Cardiac fibroblast (primary cell): Measurements from ENCODE around the gene CHST9.

Source experiments
- DNase-seq, 2 donors: peaks; one replicate each; pipeline versions ENCODE4 v3.0.0 to v3.0.0-alpha.2; 2010; ENCODE audit warnings: low read depth in 2 of 2
- H3K4me3 ChIP-seq, 2 donors: replicated peaks in 1 of 2; 1 replicate in 1 of 2; 2 replicates in 1 of 2; pipeline ENCODE4 v1.5.1; 2011; ENCODE audit warnings: low read depth in 2 of 2, low read length in 2 of 2, mild to moderate bottlenecking in 2 of 2, moderate library complexity in 1 of 2
- TF ChIP-seq, protein P1 (sequence below): IDR thresholded peaks from one replicate; pipeline ENCODE4 v1.5.1; 2011; ENCODE audit warnings: low read depth, mild to moderate bottlenecking, low read length, inconsistent platforms

The CHST9 gene

DNA sequence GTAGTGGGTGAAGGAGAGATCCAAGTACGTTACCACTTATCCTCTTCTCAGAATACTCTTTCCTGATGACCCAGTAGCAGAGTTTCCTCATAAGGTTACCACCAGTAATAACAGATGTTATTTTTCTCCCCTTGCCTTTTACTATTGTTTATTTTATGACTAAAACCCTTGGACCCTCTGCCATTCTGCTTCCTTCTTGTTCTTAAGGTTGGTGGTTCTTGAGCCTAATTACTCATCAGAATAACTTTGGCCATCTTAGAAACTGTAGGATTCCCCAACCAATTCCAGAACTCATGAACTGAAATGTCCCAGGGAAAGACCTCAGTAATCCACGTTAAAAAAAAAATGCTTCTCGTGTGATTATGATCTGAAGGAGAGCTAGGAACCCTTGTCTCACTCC lies 64.9 kb downstream of the CHST9 start:
- DNase-seq = no peak
- H3K4me3 ChIP-seq = no peak overlapping the region
- TF ChIP-seq, protein P1, sequence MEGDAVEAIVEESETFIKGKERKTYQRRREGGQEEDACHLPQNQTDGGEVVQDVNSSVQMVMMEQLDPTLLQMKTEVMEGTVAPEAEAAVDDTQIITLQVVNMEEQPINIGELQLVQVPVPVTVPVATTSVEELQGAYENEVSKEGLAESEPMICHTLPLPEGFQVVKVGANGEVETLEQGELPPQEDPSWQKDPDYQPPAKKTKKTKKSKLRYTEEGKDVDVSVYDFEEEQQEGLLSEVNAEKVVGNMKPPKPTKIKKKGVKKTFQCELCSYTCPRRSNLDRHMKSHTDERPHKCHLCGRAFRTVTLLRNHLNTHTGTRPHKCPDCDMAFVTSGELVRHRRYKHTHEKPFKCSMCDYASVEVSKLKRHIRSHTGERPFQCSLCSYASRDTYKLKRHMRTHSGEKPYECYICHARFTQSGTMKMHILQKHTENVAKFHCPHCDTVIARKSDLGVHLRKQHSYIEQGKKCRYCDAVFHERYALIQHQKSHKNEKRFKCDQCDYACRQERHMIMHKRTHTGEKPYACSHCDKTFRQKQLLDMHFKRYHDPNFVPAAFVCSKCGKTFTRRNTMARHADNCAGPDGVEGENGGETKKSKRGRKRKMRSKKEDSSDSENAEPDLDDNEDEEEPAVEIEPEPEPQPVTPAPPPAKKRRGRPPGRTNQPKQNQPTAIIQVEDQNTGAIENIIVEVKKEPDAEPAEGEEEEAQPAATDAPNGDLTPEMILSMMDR = no peak

DNA sequence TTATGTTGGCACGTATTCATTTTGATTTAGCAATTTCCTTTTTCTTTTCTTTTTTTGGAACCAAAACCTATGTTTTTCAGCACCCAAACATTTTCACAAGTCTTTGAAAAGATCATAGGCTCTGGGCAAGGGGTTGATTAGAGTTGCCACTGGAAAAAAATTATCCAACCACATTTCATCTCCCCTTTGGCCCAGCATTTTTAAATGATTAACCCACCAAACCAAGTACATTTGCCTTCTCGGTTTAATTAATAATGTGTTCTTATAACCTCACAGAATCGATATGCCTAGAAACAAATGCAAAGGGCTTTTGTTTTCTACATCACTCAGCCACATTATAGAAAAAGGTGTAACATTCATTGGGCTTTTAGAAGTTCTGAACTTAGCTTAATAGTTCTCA lies 66.1 kb downstream of the CHST9 start:
- H3K4me3 ChIP-seq = no peak overlapping the region
- TF ChIP-seq, protein P1 = no peak
- no peak for DNase-seq

DNA sequence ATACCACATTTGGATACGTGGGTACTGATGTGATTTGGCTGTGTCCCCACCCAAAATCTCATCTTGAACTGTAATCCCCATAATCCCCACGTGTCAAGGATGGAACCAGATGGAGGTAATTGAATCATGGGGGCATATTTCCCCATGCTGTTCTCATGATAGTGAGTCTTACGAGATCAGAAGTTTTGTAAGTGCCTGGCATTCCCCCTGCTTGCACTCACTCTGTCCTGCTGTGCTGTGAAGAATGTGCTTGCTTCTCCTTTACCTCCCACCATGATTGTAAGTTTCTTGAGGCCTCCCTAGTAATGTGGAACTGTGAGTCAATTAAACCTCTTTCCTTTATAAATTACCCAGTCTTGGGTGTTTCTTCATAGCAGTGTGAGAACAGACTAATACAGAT lies 70.3 kb downstream of the CHST9 start:
- TF ChIP-seq, protein P1 = no peak
- no peak overlapping the region for H3K4me3 ChIP-seq
- DNase-seq = no peak

DNA sequence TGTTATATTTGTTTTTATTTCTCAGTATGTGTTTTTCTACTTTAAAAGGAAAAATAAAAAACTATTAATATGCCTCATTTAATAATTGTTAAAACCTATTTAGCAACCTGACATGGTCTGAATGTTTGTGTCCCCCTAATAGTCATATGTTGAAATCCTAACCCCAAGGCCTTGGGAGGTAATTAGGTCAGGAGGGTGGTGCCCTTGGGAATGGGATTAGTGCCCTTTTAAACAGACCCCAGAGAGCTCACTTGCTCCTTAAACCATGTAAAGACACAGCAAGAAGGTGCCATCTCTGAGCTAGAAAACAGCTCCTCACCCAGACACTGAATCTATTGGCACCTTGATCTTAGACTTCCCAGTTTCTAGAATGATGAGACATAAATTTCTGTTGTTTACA lies 71.8 kb downstream of the CHST9 start:
- DNase-seq = no peak
- TF ChIP-seq, protein P1 = no peak
- no peak overlapping the region for H3K4me3 ChIP-seq

DNA sequence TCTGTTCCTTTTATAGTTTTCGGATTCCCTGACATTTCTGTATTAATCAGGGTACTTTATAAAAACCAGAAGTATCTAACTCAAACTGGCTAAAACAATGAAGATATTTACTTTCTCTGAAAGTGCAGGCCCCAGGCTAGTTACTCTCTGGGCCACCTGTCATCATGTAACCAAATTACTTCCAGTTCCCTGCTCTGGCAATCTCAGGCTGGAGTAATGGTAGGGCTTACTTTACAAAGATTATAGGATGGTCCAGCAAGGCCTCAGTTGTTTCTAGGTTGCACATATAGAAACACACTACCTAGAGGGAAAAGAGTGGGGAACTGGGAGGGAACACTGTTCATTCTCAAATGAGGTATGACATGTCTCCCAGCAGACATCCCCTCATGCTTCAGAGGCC lies 74.8 kb downstream of the CHST9 start:
- no peak for DNase-seq
- TF ChIP-seq, protein P1 = no peak
- no peak overlapping the region for H3K4me3 ChIP-seq

DNA sequence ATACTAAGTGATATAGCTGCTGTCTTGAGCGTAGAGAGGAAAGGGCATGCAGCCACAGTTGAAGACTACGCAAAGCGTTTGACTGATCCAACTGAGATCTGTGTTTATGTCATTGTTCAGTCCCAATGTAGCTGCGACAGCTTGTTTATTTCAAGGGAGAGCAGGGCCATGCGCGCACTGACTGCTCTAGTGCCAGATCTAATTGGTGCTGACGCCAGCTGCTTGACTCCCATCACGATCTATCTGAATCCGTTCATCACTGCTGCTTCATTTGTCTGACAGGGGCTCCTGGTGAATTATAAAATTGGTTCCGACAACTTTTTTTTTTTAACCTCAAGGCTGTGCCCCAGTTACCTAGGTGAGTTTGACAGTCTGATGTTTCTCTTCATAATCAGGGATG lies 75.7 kb downstream of the CHST9 start:
- no peak for DNase-seq
- no peak overlapping the region for H3K4me3 ChIP-seq
- TF ChIP-seq, protein P1 = no peak

DNA sequence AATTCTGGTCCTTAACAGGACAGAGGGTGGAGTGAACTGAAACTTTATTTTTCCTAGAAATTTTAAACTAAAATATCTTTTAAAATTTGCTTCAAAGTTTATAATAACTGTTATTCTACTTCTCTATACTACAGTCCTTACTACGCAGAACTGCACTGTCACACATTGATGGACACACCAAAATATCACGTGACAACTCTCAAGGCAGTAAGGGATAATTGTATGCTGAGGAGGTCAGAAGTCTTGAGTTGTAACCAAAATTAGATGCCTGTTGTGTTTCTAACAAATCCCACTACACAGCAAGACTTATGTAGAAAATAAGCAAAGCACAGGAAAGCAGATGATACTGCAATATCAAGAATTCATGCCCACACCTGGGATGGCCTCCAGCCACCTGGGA lies 76.3 kb downstream of the CHST9 start:
- no peak overlapping the region for H3K4me3 ChIP-seq
- TF ChIP-seq, protein P1 = no peak
- no peak for DNase-seq
